GM21447 (cell line): ENCODE measurements around the gene TPGS2.
A peak's percentile ranks its signal among the peaks of the same experiment; 100 is the strongest.
"Not testable (repeated sequence)": the region's sequence is repeated elsewhere in the genome, so short reads cannot be mapped to it uniquely, and the experiment has no call there.

Experiments
- ATAC-seq: cut with Tn5 transposase; IDR thresholded peaks from one replicate; pipeline ENCODE4 v1.9.1; 2021; ENCODE audit not compliant: unreplicated experiment

The TPGS2 gene

GRCh38 chr18:36828630-36829361 is at the start of gene TPGS2, which contains the start of gene KIAA1328:
Gene TPGS2, minus strand, starts transcription at chr18:36829002. Its CDS starts 235 bp downstream, at chr18:36828767.
Gene KIAA1328, plus strand, starts transcription at chr18:36829127. Its CDS starts 12 bp downstream, at chr18:36829139.
- ATAC-seq: peak; percentile 89

GRCh38 chr18:36873826-36874225 is 45.0 kb upstream of the TPGS2 start:
- ATAC-seq: not testable (repeated sequence)

- ATAC-seq: no peak
Measured at GRCh38 chr18:36872329-36872728, 43.5 kb upstream of the TPGS2 start.

- no peak for ATAC-seq
Measured at GRCh38 chr18:36871801-36872200, 43.0 kb upstream of the TPGS2 start.

- ATAC-seq: no peak
Measured at GRCh38 chr18:36867056-36867455, 38.3 kb upstream of the TPGS2 start.

- no peak for ATAC-seq
Measured at GRCh38 chr18:36862182-36862581, 33.4 kb upstream of the TPGS2 start.

- no peak for ATAC-seq
Measured at GRCh38 chr18:36856815-36857214, 28.0 kb upstream of the TPGS2 start.

- ATAC-seq: no peak
Measured at GRCh38 chr18:36851202-36851590, 22.4 kb upstream of the TPGS2 start.

- no peak for ATAC-seq
Measured at GRCh38 chr18:36850527-36851201, 21.9 kb upstream of the TPGS2 start.

GRCh38 chr18:36849288-36850006 is 20.6 kb upstream of the TPGS2 start:
- no peak for ATAC-seq

- no peak for ATAC-seq
Measured at GRCh38 chr18:36848609-36849008, 19.8 kb upstream of the TPGS2 start.

GRCh38 chr18:36843784-36844183 is 15.0 kb upstream of the TPGS2 start:
- no peak for ATAC-seq

- no peak for ATAC-seq
Measured at GRCh38 chr18:36843199-36843598, 14.4 kb upstream of the TPGS2 start.

GRCh38 chr18:36839835-36840234 is 11.0 kb upstream of the TPGS2 start:
- ATAC-seq: no peak

- no peak for ATAC-seq
Measured at GRCh38 chr18:36835927-36836326, 7.1 kb upstream of the TPGS2 start.

- ATAC-seq: no peak
Measured at GRCh38 chr18:36833120-36833519, 4.3 kb upstream of the TPGS2 start.

GRCh38 chr18:36831139-36831538 is 2.3 kb upstream of the TPGS2 start:
- no peak for ATAC-seq

- ATAC-seq: no peak
Measured at GRCh38 chr18:36830158-36830495, 1.3 kb upstream of the TPGS2 start.

- ATAC-seq: no peak
Measured at GRCh38 chr18:36829362-36830157, 758 bp upstream of the TPGS2 start.

- peak; percentile 31 for ATAC-seq
Measured at GRCh38 chr18:36828157-36828629, 609 bp downstream of the TPGS2 start.

GRCh38 chr18:36826556-36826955 is 2.2 kb downstream of the TPGS2 start:
- ATAC-seq: no peak
